ENCODE results near the gene ARHGAP18. TPM values are rescaled to one million over a fixed set of nuclear protein-coding genes. Genes with fewer than 3 reads are reported as not detected.

Gene ARHGAP18
- polyA plus RNA-seq, 3 donors = 27.4 to 40.4 (median 38.9) TPM

Other genes with a start within 250 kb of the ARHGAP18 start
- gene TMEM244, start 151.1 kb upstream of the ARHGAP18 start, polyA plus RNA-seq (ENCODE audit: insufficient read length in 3 of 3) = not detected

All from renal cortex interstitium (tissue), 3 donors.